ENCODE results near the gene SLC25A28. TPM values are rescaled to one million over a fixed set of nuclear protein-coding genes. Genes with fewer than 3 reads are reported as not detected.

The SLC25A28 gene
- total RNA-seq, 4 donors from 2014 or later = 20.7 to 38.3 (median 26.1) TPM

DNA sequence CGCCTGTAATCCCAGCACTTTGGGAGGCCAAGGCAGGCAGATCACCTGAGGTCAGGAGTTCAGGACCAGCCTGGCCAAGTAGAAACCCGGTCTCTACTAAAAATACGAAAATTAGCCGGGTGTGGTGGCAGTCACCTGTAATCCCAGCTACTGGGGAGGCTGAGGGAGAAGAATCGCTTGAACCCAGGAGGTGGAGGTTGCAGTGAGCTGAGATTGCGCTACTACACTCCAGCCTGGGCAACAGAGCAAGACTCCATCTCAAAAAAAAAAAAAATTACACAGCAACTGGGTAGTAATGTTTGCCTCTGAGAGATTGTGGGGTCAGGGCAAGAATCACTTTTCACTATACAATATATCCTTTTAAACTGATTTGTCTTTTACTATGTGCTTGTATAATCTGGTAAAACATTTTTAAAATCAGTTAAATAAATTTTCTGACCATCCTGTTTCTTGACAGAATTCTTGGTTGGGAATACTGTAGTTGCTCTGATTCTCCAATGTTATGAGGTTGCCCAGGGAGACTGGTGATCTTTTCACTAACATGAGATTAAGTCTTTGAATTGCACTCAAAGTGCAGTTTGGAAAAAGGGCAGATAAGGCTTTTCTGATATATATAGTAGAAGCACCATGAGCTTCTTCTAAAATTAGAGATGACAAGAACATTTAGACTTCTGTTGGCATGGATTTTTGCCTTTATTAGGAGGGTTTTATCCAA, 40.6 kb upstream of the SLC25A28 start:
- TF ChIP-seq POLR2A (IDR thresholded peaks at IDR 0.05) = no peak
- TF ChIP-seq, protein P1, sequence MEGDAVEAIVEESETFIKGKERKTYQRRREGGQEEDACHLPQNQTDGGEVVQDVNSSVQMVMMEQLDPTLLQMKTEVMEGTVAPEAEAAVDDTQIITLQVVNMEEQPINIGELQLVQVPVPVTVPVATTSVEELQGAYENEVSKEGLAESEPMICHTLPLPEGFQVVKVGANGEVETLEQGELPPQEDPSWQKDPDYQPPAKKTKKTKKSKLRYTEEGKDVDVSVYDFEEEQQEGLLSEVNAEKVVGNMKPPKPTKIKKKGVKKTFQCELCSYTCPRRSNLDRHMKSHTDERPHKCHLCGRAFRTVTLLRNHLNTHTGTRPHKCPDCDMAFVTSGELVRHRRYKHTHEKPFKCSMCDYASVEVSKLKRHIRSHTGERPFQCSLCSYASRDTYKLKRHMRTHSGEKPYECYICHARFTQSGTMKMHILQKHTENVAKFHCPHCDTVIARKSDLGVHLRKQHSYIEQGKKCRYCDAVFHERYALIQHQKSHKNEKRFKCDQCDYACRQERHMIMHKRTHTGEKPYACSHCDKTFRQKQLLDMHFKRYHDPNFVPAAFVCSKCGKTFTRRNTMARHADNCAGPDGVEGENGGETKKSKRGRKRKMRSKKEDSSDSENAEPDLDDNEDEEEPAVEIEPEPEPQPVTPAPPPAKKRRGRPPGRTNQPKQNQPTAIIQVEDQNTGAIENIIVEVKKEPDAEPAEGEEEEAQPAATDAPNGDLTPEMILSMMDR (IDR thresholded peaks at IDR 0.05 in 4 of 5, conservative IDR thresholded peaks at IDR 0.05 in 1 of 5) = no peak
- Histone ChIP-seq H3K4me3 (no peak overlapping the region), H3K9me3 (no peaks in the 10 kb centered on the region), H3K27ac (no peak overlapping the region), H3K36me3 (peaks cover 0 to 3% of the 10 kb centered on the region in 2 donors), H3K27me3 (no peaks in the 10 kb centered on the region), H3K4me1 (peaks cover 11 to 13% of the 10 kb centered on the region in 2 donors)
- intact Hi-C loops (cut with DNase I; ENCODE audit: low total_unique reads) = no loop called here
- ATAC-seq (no peak), DNase-seq (no peak)
- in situ Hi-C loops (cut with MboI; ENCODE audit: low sequenced_read_pairs in 4 of 4) = no loop called here

DNA sequence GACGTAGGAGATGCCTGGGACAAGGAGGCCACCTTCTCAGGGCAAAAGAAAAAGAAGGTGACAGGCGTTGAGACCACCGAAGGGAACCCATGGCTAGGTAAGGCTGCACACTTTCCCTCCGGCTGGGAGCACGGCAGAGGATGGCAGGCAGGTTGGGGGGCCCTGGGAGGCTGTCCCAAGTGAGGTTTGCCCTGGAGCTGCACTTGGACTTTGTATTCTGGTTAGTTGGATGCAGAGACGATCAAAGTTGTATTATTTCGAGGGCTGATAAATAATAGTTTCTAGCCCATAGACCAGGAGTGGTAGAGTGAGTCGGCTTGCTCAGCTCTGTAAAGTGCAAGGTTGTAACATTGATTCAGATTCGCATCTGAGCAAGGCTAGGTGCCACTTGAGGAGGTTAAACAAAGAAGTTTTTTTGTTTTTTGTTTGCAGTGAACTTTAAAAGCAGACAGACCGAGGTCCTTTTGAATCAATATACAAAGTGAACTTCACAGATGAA, 39.7 kb upstream of the SLC25A28 start:
- Histone ChIP-seq H3K36me3 (peaks cover 0 to 3% of the 10 kb centered on the region in 2 donors), H3K9me3 (no peaks in the 10 kb centered on the region), H3K27ac (peak overlapping the region in 2 of 4 donors; percentile 54 to 62), H3K4me3 (peak overlapping the region; percentile 70 to 90 (median 84)), H3K27me3 (no peaks in the 10 kb centered on the region), H3K4me1 (peaks cover 11 to 13% of the 10 kb centered on the region in 2 donors)
- DNase-seq (no peak), ATAC-seq (no peak)
- in situ Hi-C loops (cut with MboI; ENCODE audit: low sequenced_read_pairs in 4 of 4) (no loop called here), intact Hi-C loops (cut with DNase I; ENCODE audit: low total_unique reads) (loop anchor here (1.0 kb wide), 1 partner anchor 39 kb away; no protein-coding TSS in a partner anchor)
- TF ChIP-seq, protein P1 (IDR thresholded peaks at IDR 0.05 in 4 of 5, conservative IDR thresholded peaks at IDR 0.05 in 1 of 5) = no peak
- TF ChIP-seq POLR2A (IDR thresholded peaks at IDR 0.05) = no peak

DNA sequence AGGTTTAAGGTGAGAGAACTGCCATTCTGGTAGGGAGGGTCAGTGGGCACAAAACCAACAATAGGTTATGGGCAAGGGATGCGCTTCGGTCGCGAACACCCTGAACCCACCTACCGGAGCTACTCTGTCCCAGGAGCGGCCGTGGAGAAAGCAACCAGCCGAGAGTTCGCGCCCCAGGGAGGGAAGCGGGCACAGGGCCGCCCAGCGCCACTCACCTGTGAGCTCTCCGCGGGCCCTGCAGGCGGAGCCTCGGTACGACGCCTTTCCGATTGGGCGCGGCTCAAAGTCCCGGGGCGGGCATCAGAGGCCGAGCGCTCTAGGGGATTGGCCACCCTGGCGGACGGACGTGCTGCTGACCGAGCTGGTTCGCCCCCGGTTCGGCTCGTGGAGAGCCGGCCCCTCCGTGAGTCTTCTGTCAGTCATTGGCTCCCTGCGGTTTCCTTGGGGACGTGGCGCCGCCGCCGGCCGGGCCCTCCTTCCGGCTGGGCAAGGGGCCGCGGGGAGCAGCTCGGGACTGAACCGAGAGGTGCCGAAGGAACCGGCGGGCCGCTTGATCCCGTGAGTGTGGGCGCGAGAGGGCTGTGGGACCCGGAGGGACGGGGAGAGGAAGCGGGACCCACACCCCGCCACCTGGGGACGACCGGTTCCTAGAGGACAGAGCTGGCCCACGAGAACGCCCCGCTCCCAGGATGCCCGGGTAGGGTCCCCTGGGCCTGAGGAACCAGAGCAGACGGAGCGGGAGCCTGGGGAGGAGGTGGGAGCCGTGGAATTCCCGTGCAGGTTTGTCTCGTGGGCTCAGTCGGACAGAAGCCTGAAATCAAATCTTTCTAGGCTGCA, 39.0 kb upstream of the SLC25A28 start, which contains the start of gene ENTPD7:
Gene ENTPD7, plus strand, starts transcription at position 479 of the 837 bp plus-strand sequence. CDS start 448 bp downstream, outside the sequence.
- in situ Hi-C loops (cut with MboI; ENCODE audit: low sequenced_read_pairs in 4 of 4) (no loop called here), intact Hi-C loops (cut with DNase I; ENCODE audit: low total_unique reads) (loop anchor here (1.0 kb wide), 1 partner anchor 38 kb away; no protein-coding TSS in a partner anchor)
- peak; percentile 97 to 99 for ATAC-seq
- peaks cover 0 to 3% of the 10 kb centered on the region in 2 donors for H3K36me3 ChIP-seq
- TF ChIP-seq POLR2A (IDR thresholded peaks at IDR 0.05) = no peak
- TF ChIP-seq, protein P1 (IDR thresholded peaks at IDR 0.05 in 4 of 5, conservative IDR thresholded peaks at IDR 0.05 in 1 of 5) = peak in 4 of 5 experiments; percentile 5 to 59 (median 46)
- H3K27me3 ChIP-seq = no peaks in the 10 kb centered on the region
- DNase-seq = peak; percentile 89 to 90
- peaks cover 11 to 13% of the 10 kb centered on the region in 2 donors for H3K4me1 ChIP-seq
- no peaks in the 10 kb centered on the region for H3K9me3 ChIP-seq
- peak within 1 kb of the TSS; percentile 6 to 62 (median 33) for H3K27ac ChIP-seq
- H3K4me3 ChIP-seq = peak within 1 kb of the TSS; percentile 70 to 90 (median 84)

DNA sequence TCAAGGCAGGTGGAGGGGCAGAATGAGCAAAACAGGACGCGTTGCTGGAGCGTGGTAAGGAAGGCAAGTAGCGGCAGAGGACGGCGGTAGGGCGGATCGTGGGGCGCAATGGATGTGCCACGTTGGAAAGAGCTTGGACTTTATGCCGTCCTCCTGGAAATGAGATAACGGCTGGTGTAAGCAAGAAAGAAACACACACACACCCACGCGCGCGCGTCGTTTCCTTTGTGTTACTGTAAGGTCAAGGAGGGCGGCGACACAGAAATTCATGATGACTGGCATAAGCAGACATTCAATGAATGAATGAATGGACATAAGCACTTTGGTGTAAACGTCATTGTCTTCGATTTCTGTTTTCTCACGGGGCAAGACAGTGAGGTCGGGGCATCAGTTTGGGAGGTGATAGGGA, 38.4 kb upstream of the SLC25A28 start:
- Histone ChIP-seq H3K4me1 (peaks cover 11 to 13% of the 10 kb centered on the region in 2 donors), H3K36me3 (peaks cover 0 to 3% of the 10 kb centered on the region in 2 donors), H3K27me3 (no peaks in the 10 kb centered on the region), H3K4me3 (peak overlapping the region; percentile 70 to 90 (median 84)), H3K27ac (peak overlapping the region in 1 of 4 donors; percentile 62), H3K9me3 (no peaks in the 10 kb centered on the region)
- DNase-seq (no peak), ATAC-seq (peak in 1 of 2 donors; percentile 3)
- intact Hi-C loops (cut with DNase I; ENCODE audit: low total_unique reads) (loop anchor here (1.0 kb wide), 1 partner anchor 37 kb away; no protein-coding TSS in a partner anchor), in situ Hi-C loops (cut with MboI; ENCODE audit: low sequenced_read_pairs in 4 of 4) (no loop called here)
- no peak for TF ChIP-seq POLR2A (IDR thresholded peaks at IDR 0.05)
- TF ChIP-seq, protein P1 (IDR thresholded peaks at IDR 0.05 in 4 of 5, conservative IDR thresholded peaks at IDR 0.05 in 1 of 5) = no peak

Data from gastrocnemius medialis (tissue), 4 donors.